K562 (cell line): ENCODE data around the gene ABHD1. TPM values are rescaled to one million over a fixed set of nuclear protein-coding genes. Genes with fewer than 3 reads are reported as not detected.
A peak's percentile ranks its signal among the peaks of the same experiment; 100 is the strongest.

Experiments
- EGR1 ChIP-seq: fragments of 450-650 bp; conservative IDR thresholded peaks from 2 replicates; pipeline ENCODE4 v1.6.1; 2017; ENCODE audit warnings: mild to moderate bottlenecking
- GABPA ChIP-seq: fragments of 200-800 bp; sonication (Bioruptor generic); conservative IDR thresholded peaks from 2 replicates; pipeline ENCODE4 v1.6.1; 2016; ENCODE audit warnings: low read depth, missing genetic modification characterization, missing compliant biosample characterization
- RNF2 ChIP-seq: sonication (generic); IDR thresholded peaks from 2 replicates; pipeline ENCODE4 v1.6.1; 2016
- TARDBP ChIP-seq: fragments of 450-650 bp; IDR thresholded peaks from 2 replicates; pipeline ENCODE4 v1.6.1; 2016
- TCF7L2 ChIP-seq: fragments of 150-350 bp; IDR thresholded peaks from 2 replicates; pipeline ENCODE4 v1.6.1; 2016; ENCODE audit warnings: low read depth, mild to moderate bottlenecking, low read length, moderate library complexity
- ZNF311 ChIP-seq: fragments of 250-450 bp; sonication (Bioruptor Pico); IDR thresholded peaks from 2 replicates; pipeline ENCODE4 v1.4.0; 2020; ENCODE audit warnings: mild to moderate bottlenecking, moderate library complexity
- ZNF695 ChIP-seq: fragments of 450-650 bp; formaldehyde crosslinking; IDR thresholded peaks from 2 replicates; pipeline ENCODE4 v1.4.0; 2020; ENCODE audit warnings: mild to moderate bottlenecking, moderate library complexity
- polyA plus RNA-seq, 8 experiments: library from polyadenylated mRNA; depleted of rRNA in 4 of 8; stranded (reverse) in 5 of 8; unstranded in 3 of 8; fragments of >200 nt; fragmentation: Nextera tagmentation in 2 of 8; fragmentation: Illumina TruSeq in 1 of 8; extraction: Ambion mirVana in 2 of 8; extraction: Trizol in 1 of 8; gene quantifications; 2 replicates each; pipeline versions ENCODE4 v1.2.1 to v1.2.3, GENCODE V29; 2011 to 2014; ENCODE audit warnings: inconsistent platforms in 1 of 8, missing spikeins in 1 of 8
- total RNA-seq, 7 experiments: library from RNA; depleted of rRNA in 6 of 7; stranded (reverse); fragments of >200 nt in 6 of 7; fragmentation: Illumina TruSeq in 2 of 7; extraction: Trizol in 2 of 7; gene quantifications; 2 replicates each; pipeline versions ENCODE4 v1.2.1 to v1.2.3, GENCODE V29; 2011 to 2021; ENCODE audit warnings: low replicate concordance in 1 of 7
- TF ChIP-seq, protein P1 (sequence below): fragments of 200-600 bp; sonication (generic); IDR thresholded peaks from one replicate; pipeline ENCODE4 v1.6.1; 2012; ENCODE audit warnings: mild to moderate bottlenecking, low read depth, low read length, inconsistent platforms
- TF ChIP-seq, protein P2 (sequence below): fragments of 450-650 bp; IDR thresholded peaks from 2 replicates; pipeline ENCODE4 v1.6.1; 2016; ENCODE audit warnings: borderline replicate concordance
- TF ChIP-seq, protein P3 (sequence below): fragments of 450-650 bp; formaldehyde crosslinking; IDR thresholded peaks from 2 replicates; pipeline ENCODE4 v1.4.0; 2020; ENCODE audit warnings: mild to moderate bottlenecking
- TF ChIP-seq, protein P4 (sequence below): sonication (generic); formaldehyde crosslinking; IDR thresholded peaks from 2 replicates; pipeline ENCODE4 v1.8.1; 2023; ENCODE audit warnings: mild to moderate bottlenecking, missing genetic modification reagents

The ABHD1 gene
- total and polyA plus RNA-seq, 9 of the 15 experiments (the other 6 are each of a cell fraction or from before 2014, with no cell fraction given): 0.10 to 0.16 (median 0.11) TPM; not detected in 5

DNA sequence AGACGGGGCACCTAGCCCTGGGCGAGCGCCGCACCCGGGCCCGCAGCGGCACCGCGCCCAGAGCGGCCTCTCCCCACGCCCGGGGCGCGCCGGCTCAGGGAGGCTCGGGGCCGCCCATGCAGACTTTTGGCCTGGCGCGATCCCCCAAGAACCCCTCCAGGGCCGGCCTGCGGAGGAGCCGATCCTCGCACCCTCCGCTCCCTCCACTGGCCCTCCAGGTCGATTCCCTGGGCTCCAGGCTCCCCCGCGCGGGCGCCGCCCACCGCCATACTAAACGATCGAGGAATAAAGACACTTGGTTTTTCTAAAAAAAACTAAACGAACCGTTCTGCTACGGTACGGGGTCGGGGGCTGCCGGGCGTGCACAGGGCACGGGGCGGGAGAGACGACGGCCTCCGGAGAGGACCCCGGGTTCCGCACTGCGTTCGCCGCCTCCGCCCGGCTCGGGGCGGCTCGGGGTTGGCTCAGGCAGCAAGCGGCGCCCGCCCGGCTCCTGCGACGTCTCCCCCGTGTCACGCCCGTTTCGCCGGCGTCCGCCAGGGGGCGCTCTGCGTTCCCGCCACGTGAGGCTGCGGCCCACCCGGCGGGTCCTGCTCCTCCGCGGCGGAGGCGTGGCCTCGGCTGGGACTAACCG is 37.4 kb upstream of the ABHD1 start (continued):
- TF ChIP-seq, protein P1, sequence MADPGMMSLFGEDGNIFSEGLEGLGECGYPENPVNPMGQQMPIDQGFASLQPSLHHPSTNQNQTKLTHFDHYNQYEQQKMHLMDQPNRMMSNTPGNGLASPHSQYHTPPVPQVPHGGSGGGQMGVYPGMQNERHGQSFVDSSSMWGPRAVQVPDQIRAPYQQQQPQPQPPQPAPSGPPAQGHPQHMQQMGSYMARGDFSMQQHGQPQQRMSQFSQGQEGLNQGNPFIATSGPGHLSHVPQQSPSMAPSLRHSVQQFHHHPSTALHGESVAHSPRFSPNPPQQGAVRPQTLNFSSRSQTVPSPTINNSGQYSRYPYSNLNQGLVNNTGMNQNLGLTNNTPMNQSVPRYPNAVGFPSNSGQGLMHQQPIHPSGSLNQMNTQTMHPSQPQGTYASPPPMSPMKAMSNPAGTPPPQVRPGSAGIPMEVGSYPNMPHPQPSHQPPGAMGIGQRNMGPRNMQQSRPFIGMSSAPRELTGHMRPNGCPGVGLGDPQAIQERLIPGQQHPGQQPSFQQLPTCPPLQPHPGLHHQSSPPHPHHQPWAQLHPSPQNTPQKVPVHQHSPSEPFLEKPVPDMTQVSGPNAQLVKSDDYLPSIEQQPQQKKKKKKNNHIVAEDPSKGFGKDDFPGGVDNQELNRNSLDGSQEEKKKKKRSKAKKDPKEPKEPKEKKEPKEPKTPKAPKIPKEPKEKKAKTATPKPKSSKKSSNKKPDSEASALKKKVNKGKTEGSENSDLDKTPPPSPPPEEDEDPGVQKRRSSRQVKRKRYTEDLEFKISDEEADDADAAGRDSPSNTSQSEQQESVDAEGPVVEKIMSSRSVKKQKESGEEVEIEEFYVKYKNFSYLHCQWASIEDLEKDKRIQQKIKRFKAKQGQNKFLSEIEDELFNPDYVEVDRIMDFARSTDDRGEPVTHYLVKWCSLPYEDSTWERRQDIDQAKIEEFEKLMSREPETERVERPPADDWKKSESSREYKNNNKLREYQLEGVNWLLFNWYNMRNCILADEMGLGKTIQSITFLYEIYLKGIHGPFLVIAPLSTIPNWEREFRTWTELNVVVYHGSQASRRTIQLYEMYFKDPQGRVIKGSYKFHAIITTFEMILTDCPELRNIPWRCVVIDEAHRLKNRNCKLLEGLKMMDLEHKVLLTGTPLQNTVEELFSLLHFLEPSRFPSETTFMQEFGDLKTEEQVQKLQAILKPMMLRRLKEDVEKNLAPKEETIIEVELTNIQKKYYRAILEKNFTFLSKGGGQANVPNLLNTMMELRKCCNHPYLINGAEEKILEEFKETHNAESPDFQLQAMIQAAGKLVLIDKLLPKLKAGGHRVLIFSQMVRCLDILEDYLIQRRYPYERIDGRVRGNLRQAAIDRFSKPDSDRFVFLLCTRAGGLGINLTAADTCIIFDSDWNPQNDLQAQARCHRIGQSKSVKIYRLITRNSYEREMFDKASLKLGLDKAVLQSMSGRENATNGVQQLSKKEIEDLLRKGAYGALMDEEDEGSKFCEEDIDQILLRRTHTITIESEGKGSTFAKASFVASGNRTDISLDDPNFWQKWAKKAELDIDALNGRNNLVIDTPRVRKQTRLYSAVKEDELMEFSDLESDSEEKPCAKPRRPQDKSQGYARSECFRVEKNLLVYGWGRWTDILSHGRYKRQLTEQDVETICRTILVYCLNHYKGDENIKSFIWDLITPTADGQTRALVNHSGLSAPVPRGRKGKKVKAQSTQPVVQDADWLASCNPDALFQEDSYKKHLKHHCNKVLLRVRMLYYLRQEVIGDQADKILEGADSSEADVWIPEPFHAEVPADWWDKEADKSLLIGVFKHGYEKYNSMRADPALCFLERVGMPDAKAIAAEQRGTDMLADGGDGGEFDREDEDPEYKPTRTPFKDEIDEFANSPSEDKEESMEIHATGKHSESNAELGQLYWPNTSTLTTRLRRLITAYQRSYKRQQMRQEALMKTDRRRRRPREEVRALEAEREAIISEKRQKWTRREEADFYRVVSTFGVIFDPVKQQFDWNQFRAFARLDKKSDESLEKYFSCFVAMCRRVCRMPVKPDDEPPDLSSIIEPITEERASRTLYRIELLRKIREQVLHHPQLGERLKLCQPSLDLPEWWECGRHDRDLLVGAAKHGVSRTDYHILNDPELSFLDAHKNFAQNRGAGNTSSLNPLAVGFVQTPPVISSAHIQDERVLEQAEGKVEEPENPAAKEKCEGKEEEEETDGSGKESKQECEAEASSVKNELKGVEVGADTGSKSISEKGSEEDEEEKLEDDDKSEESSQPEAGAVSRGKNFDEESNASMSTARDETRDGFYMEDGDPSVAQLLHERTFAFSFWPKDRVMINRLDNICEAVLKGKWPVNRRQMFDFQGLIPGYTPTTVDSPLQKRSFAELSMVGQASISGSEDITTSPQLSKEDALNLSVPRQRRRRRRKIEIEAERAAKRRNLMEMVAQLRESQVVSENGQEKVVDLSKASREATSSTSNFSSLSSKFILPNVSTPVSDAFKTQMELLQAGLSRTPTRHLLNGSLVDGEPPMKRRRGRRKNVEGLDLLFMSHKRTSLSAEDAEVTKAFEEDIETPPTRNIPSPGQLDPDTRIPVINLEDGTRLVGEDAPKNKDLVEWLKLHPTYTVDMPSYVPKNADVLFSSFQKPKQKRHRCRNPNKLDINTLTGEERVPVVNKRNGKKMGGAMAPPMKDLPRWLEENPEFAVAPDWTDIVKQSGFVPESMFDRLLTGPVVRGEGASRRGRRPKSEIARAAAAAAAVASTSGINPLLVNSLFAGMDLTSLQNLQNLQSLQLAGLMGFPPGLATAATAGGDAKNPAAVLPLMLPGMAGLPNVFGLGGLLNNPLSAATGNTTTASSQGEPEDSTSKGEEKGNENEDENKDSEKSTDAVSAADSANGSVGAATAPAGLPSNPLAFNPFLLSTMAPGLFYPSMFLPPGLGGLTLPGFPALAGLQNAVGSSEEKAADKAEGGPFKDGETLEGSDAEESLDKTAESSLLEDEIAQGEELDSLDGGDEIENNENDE: no peak
- 0 out of 2 replicates have a peak, but pooled peaks have one; percentile 48 for TF ChIP-seq RNF2
- TF ChIP-seq ZNF311: no peak
- TF ChIP-seq, protein P2, sequence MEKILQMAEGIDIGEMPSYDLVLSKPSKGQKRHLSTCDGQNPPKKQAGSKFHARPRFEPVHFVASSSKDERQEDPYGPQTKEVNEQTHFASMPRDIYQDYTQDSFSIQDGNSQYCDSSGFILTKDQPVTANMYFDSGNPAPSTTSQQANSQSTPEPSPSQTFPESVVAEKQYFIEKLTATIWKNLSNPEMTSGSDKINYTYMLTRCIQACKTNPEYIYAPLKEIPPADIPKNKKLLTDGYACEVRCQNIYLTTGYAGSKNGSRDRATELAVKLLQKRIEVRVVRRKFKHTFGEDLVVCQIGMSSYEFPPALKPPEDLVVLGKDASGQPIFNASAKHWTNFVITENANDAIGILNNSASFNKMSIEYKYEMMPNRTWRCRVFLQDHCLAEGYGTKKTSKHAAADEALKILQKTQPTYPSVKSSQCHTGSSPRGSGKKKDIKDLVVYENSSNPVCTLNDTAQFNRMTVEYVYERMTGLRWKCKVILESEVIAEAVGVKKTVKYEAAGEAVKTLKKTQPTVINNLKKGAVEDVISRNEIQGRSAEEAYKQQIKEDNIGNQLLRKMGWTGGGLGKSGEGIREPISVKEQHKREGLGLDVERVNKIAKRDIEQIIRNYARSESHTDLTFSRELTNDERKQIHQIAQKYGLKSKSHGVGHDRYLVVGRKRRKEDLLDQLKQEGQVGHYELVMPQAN: no peak
- TF ChIP-seq TCF7L2: no peak
- peak; percentile 52 for TF ChIP-seq GABPA (tag)
- TF ChIP-seq EGR1: peak; percentile 76
- TF ChIP-seq ZNF695 (CRISPR knock-in tag): no peak
- no peak for TF ChIP-seq TARDBP
- TF ChIP-seq, protein P3, sequence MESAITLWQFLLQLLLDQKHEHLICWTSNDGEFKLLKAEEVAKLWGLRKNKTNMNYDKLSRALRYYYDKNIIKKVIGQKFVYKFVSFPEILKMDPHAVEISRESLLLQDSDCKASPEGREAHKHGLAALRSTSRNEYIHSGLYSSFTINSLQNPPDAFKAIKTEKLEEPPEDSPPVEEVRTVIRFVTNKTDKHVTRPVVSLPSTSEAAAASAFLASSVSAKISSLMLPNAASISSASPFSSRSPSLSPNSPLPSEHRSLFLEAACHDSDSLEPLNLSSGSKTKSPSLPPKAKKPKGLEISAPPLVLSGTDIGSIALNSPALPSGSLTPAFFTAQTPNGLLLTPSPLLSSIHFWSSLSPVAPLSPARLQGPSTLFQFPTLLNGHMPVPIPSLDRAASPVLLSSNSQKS: no peak
- TF ChIP-seq, protein P4, sequence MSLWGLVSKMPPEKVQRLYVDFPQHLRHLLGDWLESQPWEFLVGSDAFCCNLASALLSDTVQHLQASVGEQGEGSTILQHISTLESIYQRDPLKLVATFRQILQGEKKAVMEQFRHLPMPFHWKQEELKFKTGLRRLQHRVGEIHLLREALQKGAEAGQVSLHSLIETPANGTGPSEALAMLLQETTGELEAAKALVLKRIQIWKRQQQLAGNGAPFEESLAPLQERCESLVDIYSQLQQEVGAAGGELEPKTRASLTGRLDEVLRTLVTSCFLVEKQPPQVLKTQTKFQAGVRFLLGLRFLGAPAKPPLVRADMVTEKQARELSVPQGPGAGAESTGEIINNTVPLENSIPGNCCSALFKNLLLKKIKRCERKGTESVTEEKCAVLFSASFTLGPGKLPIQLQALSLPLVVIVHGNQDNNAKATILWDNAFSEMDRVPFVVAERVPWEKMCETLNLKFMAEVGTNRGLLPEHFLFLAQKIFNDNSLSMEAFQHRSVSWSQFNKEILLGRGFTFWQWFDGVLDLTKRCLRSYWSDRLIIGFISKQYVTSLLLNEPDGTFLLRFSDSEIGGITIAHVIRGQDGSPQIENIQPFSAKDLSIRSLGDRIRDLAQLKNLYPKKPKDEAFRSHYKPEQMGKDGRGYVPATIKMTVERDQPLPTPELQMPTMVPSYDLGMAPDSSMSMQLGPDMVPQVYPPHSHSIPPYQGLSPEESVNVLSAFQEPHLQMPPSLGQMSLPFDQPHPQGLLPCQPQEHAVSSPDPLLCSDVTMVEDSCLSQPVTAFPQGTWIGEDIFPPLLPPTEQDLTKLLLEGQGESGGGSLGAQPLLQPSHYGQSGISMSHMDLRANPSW (CRISPR knock-in tag): no peak
